ENCODE measurements around the gene YLPM1. TPM values are rescaled to one million over a fixed set of nuclear protein-coding genes. Genes with fewer than 3 reads are reported as not detected.

Gene YLPM1
- total RNA-seq, 1 donor = 39.7 TPM

DNA sequence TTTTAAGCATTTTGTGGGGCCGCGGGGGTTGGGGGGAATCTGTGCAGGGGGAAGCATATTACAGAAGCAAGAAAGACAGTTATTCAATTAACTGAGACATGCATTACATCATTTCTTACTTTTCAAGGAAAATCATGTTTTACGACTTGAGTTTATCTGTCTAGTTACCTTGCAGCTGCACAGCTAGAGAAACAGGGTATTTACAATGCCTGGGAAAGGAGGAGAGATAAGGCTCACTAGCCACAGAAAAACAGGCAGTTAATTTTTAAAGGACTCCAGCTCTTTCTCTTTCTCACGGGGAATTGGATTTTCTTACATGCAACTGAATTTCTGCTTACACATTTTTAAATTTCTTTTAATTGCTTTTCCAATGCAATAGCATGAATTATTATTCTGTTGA is 28.0 kb upstream of the YLPM1 start:
- DNase-seq (ENCODE audit: low read depth) = no peak
- no peak overlapping the region for H3K4me3 ChIP-seq (ENCODE audit: low read depth, low read length)
- TF ChIP-seq, protein P1, sequence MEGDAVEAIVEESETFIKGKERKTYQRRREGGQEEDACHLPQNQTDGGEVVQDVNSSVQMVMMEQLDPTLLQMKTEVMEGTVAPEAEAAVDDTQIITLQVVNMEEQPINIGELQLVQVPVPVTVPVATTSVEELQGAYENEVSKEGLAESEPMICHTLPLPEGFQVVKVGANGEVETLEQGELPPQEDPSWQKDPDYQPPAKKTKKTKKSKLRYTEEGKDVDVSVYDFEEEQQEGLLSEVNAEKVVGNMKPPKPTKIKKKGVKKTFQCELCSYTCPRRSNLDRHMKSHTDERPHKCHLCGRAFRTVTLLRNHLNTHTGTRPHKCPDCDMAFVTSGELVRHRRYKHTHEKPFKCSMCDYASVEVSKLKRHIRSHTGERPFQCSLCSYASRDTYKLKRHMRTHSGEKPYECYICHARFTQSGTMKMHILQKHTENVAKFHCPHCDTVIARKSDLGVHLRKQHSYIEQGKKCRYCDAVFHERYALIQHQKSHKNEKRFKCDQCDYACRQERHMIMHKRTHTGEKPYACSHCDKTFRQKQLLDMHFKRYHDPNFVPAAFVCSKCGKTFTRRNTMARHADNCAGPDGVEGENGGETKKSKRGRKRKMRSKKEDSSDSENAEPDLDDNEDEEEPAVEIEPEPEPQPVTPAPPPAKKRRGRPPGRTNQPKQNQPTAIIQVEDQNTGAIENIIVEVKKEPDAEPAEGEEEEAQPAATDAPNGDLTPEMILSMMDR (IDR thresholded peaks at IDR 0.05; ENCODE audit: insufficient read depth, low read length) = no peak

DNA sequence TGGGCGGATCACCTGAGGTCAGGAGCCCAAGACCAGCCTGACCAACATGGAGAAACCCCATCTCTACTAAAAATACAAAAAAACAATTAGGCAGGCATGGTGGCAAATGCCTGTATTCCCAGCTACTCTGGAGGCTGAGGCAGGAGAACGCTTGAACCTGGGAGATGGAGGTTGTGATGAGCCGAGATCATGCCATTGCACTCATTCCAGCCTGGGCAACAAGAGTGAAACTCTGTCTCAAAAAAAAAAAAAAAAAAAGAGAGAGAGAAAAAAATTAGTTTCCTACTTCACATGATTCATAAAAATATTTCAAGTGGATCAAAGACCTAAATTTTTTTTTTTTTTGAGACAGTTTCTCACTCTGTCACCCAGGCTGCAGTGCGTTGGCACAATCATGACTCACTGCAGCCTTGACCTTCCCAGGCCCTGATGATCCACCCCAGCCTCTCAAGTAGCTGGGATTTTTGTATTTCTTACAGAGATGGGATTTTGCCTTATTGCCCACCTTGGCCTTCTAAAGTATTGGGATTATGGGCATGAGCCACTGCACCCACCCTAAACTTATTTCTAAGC is 25.3 kb upstream of the YLPM1 start:
- TF ChIP-seq, protein P1 (IDR thresholded peaks at IDR 0.05; ENCODE audit: insufficient read depth, low read length) = no peak
- no peak for DNase-seq (ENCODE audit: low read depth)

DNA sequence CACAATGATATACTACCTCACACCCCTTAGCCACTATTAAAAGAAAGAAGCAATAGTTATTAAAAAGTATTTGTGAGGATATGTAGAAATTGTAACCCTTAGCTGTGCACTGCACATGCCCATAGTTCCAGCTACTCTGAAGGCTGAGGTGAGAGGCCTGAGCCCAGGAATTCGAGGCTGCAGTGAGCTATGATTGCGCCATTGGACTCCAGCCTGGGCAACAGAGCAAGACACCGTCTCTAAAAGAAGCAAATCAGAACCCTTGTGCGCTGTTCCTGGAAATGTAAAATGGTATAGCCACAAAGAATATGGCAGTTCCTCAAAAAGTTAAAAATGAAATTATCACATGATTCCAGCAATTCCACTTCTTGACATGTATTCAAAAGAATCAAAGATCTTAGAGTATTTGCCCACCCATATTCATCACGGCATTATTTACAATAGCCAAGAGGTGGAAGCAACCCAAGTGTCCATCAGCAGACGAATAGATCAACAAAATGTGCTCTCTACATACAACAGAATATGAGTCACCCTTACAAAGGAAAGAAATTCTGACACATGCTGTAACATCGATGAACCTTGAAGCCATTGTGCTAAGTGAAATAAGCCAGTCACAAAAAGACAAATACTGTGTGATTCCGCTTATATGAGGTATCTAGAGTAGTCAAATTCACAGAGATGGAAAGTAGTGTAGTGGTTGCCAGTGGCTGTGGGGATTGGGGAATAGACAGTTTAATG is 23.7 kb upstream of the YLPM1 start:
- no peak for DNase-seq (ENCODE audit: low read depth)
- H3K4me3 ChIP-seq (ENCODE audit: low read depth, low read length) = no peak overlapping the region
- TF ChIP-seq, protein P1 (IDR thresholded peaks at IDR 0.05; ENCODE audit: insufficient read depth, low read length) = no peak

More for the DNA sequence above, 25.3 kb upstream of the YLPM1 start:
- no peak overlapping the region for H3K4me3 ChIP-seq (ENCODE audit: low read depth, low read length)

DNA sequence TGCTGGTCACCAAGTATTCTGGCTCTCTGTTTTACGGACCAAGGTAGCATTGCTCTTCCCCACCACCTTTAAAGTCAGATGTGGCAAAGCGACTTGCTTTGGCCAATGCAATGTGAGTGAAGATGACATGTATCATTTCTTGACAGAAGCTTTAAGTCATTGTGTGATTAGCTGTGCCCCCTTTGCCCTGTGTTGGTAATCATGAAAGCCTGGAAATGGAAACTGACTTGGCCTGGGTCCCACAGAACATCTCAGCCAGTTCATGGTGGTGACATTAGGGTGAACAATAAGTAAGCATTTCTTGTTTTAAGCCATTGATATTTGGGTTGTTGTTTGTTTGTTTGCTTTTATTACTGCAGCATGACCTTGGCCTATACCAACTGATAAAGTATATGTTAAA is 15.9 kb upstream of the YLPM1 start:
- H3K4me3 ChIP-seq (ENCODE audit: low read depth, low read length) = no peak overlapping the region
- no peak for DNase-seq (ENCODE audit: low read depth)
- TF ChIP-seq, protein P1 (IDR thresholded peaks at IDR 0.05; ENCODE audit: insufficient read depth, low read length) = no peak

DNA sequence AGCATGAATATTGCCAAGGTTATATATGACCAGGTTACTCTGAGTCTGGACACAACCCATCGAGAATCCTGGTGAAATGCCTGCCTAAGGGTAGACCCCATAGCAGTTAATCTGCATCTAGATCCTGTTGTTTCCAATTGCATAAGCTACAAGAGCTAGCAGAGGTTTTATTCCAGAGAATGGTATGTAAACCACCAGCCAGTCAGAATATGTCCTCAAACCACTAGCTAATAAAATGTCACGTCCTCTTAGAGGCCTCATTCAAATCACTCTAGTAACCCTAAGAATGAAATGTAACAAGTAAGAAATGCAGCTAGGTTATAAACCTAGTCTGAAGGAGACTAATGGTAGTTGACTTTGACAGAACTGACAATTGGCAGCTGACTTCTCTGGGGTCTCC is 9.0 kb upstream of the YLPM1 start:
- H3K4me3 ChIP-seq (ENCODE audit: low read depth, low read length) = no peak overlapping the region
- DNase-seq (ENCODE audit: low read depth) = no peak
- TF ChIP-seq, protein P1 (IDR thresholded peaks at IDR 0.05; ENCODE audit: insufficient read depth, low read length) = no peak

DNA sequence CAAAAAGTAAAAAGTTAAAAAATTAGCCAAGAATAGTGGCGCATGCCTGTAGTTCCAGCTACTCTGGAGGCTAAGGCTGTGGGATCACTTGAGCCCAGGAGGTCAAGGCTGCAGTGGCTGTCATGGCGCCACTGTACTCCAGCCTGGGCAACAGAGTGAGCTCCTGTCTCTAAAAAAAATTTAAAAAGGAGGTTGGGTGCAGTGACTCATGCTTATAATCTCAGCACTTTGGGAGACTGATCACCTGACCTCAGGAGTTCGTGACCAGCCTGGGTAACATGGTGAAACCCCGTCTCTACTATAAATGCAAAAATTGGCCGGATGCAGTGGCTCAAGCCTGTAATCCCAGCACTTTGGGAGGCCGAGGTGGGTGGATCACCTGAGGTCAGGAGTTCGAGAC is 8.2 kb upstream of the YLPM1 start:
- TF ChIP-seq, protein P1 (IDR thresholded peaks at IDR 0.05; ENCODE audit: insufficient read depth, low read length) = no peak
- DNase-seq (ENCODE audit: low read depth) = no peak
- no peak overlapping the region for H3K4me3 ChIP-seq (ENCODE audit: low read depth, low read length)
